GM12801 (cell line): ENCODE data around the gene PCGF3.

Experiments
- TF ChIP-seq, protein P1 (sequence below): IDR thresholded peaks from one replicate; pipeline ENCODE4 v1.5.1; 2011; ENCODE audit warnings: control low read depth; ENCODE audit not compliant: insufficient read length; ENCODE audit errors: extremely low read depth

Gene PCGF3

DNA sequence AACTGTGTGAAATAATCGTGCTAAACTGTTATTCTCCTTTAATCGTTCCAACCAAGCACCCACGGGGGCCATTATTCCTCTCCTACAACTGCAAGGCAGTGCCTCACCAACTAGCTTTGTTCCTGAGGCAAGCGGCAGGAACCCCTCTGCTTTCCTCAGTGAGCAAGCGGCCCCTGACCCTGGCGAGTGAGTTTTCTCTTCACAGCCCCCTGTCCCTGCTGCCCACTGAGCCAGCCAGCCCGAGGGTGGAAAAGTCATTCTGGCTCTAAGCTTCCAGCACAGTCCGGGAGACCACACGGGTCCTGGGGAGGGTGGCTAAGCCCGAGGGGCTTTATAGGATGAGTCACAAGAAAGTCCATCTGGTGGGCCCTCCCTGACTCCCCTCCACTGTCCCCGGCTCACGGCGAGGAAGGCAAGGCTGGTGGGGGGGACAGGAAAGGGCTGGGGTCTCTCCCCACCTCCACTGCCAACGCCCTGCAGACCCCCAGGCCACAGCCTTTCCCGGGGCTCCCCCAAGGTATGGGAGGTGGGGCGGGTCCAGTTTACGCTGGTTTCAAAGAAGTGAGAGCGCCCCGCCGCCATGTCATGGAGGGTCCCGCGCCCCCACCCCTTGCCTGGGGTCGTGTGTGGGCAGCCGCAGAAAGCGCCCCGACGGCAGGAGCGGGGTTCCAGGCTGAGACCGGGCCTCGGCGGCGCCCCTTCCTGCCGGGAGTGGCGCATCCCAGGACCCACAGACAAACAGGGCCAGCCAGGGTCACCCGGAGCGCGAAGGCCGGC is 75.3 kb downstream of the PCGF3 start:
- TF ChIP-seq, protein P1, sequence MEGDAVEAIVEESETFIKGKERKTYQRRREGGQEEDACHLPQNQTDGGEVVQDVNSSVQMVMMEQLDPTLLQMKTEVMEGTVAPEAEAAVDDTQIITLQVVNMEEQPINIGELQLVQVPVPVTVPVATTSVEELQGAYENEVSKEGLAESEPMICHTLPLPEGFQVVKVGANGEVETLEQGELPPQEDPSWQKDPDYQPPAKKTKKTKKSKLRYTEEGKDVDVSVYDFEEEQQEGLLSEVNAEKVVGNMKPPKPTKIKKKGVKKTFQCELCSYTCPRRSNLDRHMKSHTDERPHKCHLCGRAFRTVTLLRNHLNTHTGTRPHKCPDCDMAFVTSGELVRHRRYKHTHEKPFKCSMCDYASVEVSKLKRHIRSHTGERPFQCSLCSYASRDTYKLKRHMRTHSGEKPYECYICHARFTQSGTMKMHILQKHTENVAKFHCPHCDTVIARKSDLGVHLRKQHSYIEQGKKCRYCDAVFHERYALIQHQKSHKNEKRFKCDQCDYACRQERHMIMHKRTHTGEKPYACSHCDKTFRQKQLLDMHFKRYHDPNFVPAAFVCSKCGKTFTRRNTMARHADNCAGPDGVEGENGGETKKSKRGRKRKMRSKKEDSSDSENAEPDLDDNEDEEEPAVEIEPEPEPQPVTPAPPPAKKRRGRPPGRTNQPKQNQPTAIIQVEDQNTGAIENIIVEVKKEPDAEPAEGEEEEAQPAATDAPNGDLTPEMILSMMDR, result no peak

DNA sequence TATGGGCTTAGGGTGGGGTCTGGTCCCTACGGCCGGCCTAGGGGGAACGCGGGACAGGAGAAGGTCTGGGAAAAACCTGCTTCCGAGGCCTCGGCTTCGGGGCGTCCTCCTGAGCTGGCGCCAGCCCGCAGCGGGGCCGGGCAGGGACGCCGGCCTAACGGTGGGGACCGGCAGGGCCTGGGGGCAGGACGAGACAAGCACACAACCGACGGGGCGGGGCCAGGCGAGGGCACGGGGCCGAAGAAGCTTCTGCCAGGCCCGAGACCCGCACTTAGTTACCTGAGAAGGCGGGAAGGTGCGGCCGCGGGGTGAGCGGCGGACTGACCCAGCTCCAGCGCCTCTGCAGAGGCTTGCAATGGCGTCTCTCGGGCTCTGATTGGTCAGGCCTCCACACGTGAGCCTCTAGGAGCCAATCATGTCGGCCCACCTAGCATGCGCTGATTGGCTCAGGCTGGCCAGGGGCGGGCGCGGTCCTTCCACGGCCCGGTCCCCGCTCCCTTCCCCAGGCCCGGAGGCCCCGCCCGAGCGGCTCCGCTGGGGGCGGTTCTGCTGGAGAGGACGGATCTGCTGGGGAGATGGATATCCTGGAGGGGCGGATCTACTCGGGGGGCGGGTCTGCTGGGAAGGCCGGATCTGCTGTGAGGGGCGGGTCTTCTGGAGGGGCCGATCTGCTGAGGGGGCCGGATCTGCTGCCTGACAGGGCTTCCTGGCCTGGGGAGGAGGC is 76.0 kb downstream of the PCGF3 start:
- TF ChIP-seq, protein P1, result no peak

DNA sequence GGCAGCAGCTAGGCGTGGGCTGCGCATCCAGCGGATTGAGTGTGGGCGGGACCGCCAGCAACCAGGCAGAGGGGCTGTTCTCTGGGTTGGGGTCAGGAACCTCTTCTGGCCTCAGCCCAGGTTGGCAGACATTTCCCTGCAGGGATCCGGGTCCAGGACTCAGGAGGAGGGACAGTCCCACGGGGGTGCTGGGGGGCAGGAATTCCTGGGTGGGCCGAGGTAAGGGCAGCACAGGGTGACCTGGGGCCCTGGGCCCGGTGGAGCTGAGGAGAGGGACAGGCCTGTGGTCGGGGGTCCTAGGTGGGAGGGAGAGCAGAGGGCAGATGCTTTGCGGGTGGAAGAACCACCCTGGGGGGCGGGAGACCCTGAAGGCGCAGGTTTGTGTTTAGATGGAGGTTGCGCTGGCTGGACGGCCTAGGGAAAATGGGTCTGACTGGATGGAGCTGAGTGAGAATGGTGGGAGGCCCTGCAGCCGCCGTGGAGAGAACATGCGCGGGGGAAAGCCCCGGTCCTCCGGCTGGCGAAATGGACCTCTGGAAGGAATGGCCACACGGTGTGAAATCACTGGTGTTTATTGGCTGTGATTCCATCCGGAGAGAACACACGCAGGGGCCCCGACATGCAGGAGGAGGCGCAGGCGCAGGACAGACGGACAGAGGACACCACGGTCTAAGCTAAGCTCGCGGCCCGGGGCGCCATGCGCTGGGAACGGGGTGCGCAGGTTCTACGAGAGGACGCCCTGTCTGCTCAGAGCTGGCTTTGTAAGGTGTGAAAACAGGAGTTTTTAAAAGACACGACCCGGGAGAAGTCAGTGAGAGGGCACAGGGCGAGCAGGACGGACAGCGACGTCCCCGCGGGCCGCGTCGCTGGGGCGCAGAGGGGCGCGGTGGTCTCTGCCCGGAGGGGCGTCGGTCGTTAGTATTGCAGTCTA is 79.0 kb downstream of the PCGF3 start:
- TF ChIP-seq, protein P1, result no peak

DNA sequence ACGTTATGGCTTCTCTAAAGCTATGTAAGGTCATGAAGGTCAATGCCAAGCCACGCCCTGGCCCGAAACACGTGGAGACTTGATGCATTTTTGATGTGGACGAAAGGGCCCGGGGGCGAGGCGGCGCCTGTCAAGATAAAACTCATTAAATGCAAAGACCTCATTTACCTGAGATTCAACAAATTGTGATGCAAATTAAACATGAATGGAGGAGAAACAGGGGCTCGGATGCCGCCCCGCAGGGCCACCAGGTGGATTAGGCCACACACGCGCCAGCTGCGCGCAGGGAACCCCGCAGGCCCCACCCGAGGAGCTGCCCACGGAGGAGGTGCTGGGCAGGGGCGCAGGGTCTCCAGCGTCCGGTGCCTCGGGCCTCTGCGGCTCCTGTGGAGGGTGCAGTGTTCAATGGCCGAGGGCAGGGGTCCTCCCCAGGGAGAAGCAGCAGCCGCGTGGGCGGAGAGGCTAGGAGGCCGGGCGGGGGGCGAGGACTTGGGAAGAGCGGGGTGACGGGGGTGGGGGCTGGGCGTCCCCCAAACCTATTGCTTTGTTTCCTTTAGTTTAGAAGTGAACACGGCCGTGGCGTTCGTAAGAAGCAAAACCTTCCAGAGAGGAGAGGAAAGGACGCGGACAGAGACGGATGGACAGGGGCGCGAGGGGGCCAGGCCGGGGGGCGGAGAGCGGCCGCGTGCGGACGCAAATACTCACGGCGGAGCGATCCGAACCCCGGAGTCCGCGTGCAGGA is 79.9 kb downstream of the PCGF3 start:
- TF ChIP-seq, protein P1, result no peak

DNA sequence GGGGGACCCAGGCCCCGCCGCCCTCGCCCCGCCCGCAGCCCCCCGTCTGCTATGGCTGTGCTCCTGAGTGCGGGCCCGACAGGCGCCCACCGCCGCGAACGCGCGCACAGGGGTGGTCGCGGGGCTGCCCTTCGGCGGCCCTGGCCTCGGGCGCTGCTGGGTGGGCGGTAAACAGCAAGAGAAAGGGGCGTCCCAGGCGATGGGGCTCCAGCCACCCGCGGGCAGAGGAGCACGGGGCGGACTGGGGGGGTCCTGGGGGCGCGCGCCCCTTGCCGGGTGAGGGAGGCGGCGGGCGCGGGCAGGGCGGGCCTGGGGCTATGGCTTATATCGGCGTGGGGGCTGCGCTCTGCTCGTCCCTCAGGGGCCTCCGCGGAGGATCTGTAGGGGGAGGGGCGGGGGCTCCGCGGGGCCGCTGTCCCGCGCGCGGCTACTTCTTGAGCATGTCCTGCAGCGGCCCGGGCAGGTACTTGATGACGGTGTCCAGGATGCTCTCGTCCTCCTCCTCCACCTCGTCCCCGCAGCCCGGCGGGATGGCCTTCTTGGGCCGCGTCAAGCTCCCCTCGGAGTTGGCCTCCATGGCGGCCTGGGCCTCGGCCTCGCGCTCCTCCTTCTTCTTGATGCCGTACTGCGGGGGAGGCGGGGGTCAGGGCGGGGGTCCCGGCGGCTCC is 80.6 kb downstream of the PCGF3 start:
- TF ChIP-seq, protein P1, result no peak

DNA sequence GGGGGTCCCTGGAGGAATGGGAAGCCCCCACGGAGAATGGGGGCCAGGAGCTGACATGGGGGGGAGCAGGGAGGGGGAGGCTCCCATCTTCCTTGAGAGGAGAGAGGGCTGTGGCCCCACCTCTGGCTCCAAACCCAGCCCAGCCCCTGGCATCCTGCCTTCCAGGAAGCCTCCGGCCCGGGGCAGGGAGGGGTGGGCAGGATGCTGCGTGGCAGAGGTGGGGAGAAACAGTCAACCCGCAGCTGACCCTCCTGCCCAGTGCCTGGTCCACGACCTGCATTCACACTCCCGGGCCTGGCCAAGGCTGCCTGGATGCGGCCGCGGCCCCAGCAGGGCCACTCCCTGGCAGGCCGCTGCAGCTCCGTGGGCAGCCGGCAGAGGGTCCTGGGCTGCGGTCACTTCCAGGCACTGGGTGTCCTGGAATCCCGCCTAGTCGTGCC is 81.2 kb downstream of the PCGF3 start:
- TF ChIP-seq, protein P1, result no peak
